Measurements from ENCODE around the gene RAVER1.
"Not testable (repeated sequence)": the region's sequence is repeated elsewhere in the genome, so short reads cannot be mapped to it uniquely, and the experiment has no call there.

- not testable (repeated sequence) for TF ChIP-seq POLR2A, POLR2AphosphoS5 (IDR thresholded peaks at IDR 0.05)
Measured at GRCh38 chr19:10383223-10383499, 49.8 kb upstream of the RAVER1 start.
